HepG2 (cell line): Measurements from ENCODE around the gene P4HA1. TPM values are rescaled to one million over a fixed set of nuclear protein-coding genes. Genes with fewer than 3 reads are reported as not detected.

ENCODE experiments used
- ATF1 ChIP-seq: IDR thresholded peaks from 2 replicates; pipeline ENCODE4 v1.6.1; 2016; ENCODE audit warnings: mild to moderate bottlenecking, control low read depth
- CENPT ChIP-seq: sonication (generic); formaldehyde crosslinking; IDR thresholded peaks from 2 replicates; pipeline ENCODE4 v1.8.0; 2022; ENCODE audit warnings: low read depth, mild to moderate bottlenecking, moderate library complexity, missing genetic modification reagents
- FOXO4 ChIP-seq: sonication (generic); formaldehyde crosslinking; conservative IDR thresholded peaks from 2 replicates; pipeline ENCODE4 v1.8.1; 2023; ENCODE audit warnings: missing genetic modification reagents
- HCFC1 ChIP-seq: fragments of 150-350 bp; IDR thresholded peaks from 2 replicates; pipeline ENCODE4 v1.6.1; 2014; ENCODE audit warnings: low read depth, low read length
- HES4 ChIP-seq: sonication (generic); formaldehyde crosslinking; IDR thresholded peaks from 2 replicates; pipeline ENCODE4 v1.9.0; 2021; ENCODE audit warnings: mild to moderate bottlenecking, missing genetic modification reagents, borderline replicate concordance
- IRF9 ChIP-seq: sonication (generic); formaldehyde crosslinking; IDR thresholded peaks from 2 replicates; pipeline ENCODE4 v1.8.0; 2022; ENCODE audit warnings: missing genetic modification reagents, mild to moderate bottlenecking, borderline replicate concordance
- KDM5A ChIP-seq: fragments of 200-600 bp; sonication (generic); IDR thresholded peaks from 2 replicates; pipeline ENCODE4 v1.7.0; 2018; ENCODE audit warnings: antibody characterized with exemption, mild to moderate bottlenecking, low read length, borderline replicate concordance
- SMAD9 ChIP-seq: sonication (generic); formaldehyde crosslinking; IDR thresholded peaks from 2 replicates; pipeline ENCODE4 v1.5.1; 2020; ENCODE audit warnings: mild to moderate bottlenecking, missing genetic modification reagents
- SP140L ChIP-seq: sonication (generic); formaldehyde crosslinking; IDR thresholded peaks from 2 replicates; pipeline ENCODE4 v1.4.0; 2020; ENCODE audit warnings: missing genetic modification reagents, borderline replicate concordance
- TAF1 ChIP-seq: sonication (generic); formaldehyde crosslinking; IDR thresholded peaks from 2 replicates; pipeline ENCODE4 v1.4.0; 2020; ENCODE audit warnings: missing genetic modification reagents
- TFDP1 ChIP-seq: IDR thresholded peaks from 2 replicates; pipeline ENCODE4 v1.6.1; 2016; ENCODE audit warnings: missing compliant biosample characterization, missing genetic modification reagents, borderline replicate concordance
- THAP11 ChIP-seq: IDR thresholded peaks from 2 replicates; pipeline ENCODE4 v1.6.1; 2016; ENCODE audit warnings: missing biosample characterization, missing genetic modification reagents
- THRA ChIP-seq: sonication (generic); formaldehyde crosslinking; IDR thresholded peaks from 2 replicates; pipeline ENCODE4 v1.4.0; 2020; ENCODE audit warnings: missing genetic modification reagents, borderline replicate concordance
- ZHX1 ChIP-seq: sonication (generic); formaldehyde crosslinking; IDR thresholded peaks from 2 replicates; pipeline ENCODE4 v1.8.1; 2022; ENCODE audit warnings: low read depth, mild to moderate bottlenecking, missing genetic modification reagents
- ZNF205 ChIP-seq: IDR thresholded peaks from 2 replicates; pipeline ENCODE4 v1.6.1; 2018; ENCODE audit warnings: missing biosample characterization, missing genetic modification reagents
- ZNF234 ChIP-seq: sonication (generic); formaldehyde crosslinking; conservative IDR thresholded peaks from 2 replicates; pipeline ENCODE4 v1.5.1; 2020; ENCODE audit warnings: mild to moderate bottlenecking, missing genetic modification reagents
- ZNF362 ChIP-seq: sonication (generic); formaldehyde crosslinking; IDR thresholded peaks from 2 replicates; pipeline ENCODE4 v1.4.0; 2020; ENCODE audit warnings: missing genetic modification reagents, mild to moderate bottlenecking, borderline replicate concordance
- ZNF557 ChIP-seq: sonication (generic); formaldehyde crosslinking; IDR thresholded peaks from 2 replicates; pipeline ENCODE4 v1.4.0; 2020; ENCODE audit warnings: missing genetic modification reagents
- ZNF569 ChIP-seq: sonication (generic); formaldehyde crosslinking; IDR thresholded peaks from 2 replicates; pipeline ENCODE4 v1.5.0; 2020; ENCODE audit warnings: mild to moderate bottlenecking, missing genetic modification reagents, moderate library complexity, borderline replicate concordance
- ZNF746 ChIP-seq: sonication (generic); formaldehyde crosslinking; IDR thresholded peaks from 2 replicates; pipeline ENCODE4 v1.8.0; 2022; ENCODE audit warnings: mild to moderate bottlenecking, missing genetic modification reagents
- polyA plus RNA-seq, 8 experiments: library from polyadenylated mRNA; depleted of rRNA in 3 of 8; stranded (reverse) in 7 of 8; unstranded in 1 of 8; fragments of >200 nt; fragmentation: Illumina TruSeq in 4 of 8; extraction: Trizol in 4 of 8; gene quantifications; 2 replicates each; pipeline versions ENCODE4 v1.2.1 to v1.2.3, GENCODE V29; 2011 to 2016; ENCODE audit warnings: low read depth in 4 of 8, missing spikeins in 1 of 8, mixed read lengths in 1 of 8; ENCODE audit not compliant: insufficient read depth in 1 of 8
- total RNA-seq, 5 experiments: library from RNA; depleted of rRNA; stranded (reverse); fragments of >200 nt; fragmentation: Illumina TruSeq; extraction: Trizol; gene quantifications; 2 replicates each; pipeline ENCODE4 v1.2.3, GENCODE V29; 2016; ENCODE audit warnings: low read depth in 1 of 5

The P4HA1 gene
- total and polyA plus RNA-seq, 2 of the 13 experiments (the other 11 are each of a cell fraction or from before 2014, with no cell fraction given): 63.1 to 196 TPM

GRCh38 chr10:73096449-73097304 is at the start of gene P4HA1 (continued):
- TF ChIP-seq HCFC1 (no peak), SMAD9 (CRISPR knock-in tag) (no peak), FOXO4 (CRISPR knock-in tag) (no peak), TFDP1 (peak; percentile 73; the same call in 1 of the 2 replicates), ZNF362 (no peak; the same call in 1 of the 2 replicates), HES4 (CRISPR knock-in tag) (peak; percentile 80), ATF1 (no peak), KDM5A (no peak; the same call in 1 of the 2 replicates), THAP11 (CRISPR knock-in tag) (peak; percentile 84), ZNF205 (CRISPR knock-in tag) (peak; percentile 86), ZNF557 (CRISPR knock-in tag) (peak; percentile 18; the same call in 1 of the 2 replicates), ZNF234 (CRISPR knock-in tag) (no peak), ZNF746 (CRISPR knock-in tag) (no peak), CENPT (CRISPR knock-in tag) (no peak), ZHX1 (CRISPR knock-in tag) (no peak), ZNF569 (CRISPR knock-in tag) (no peak), TAF1 (CRISPR knock-in tag) (peak; percentile 97), THRA (CRISPR knock-in tag) (no peak), IRF9 (CRISPR knock-in tag) (peak; percentile 93; the same call in 1 of the 2 replicates), SP140L (CRISPR knock-in tag) (0 out of 2 replicates have a peak, but pooled peaks have one; percentile 28)
